Endothelial cell (in vitro differentiated cells): Measurements from ENCODE around the gene CLDN14. TPM values are rescaled to one million over a fixed set of nuclear protein-coding genes. Genes with fewer than 3 reads are reported as not detected.
A peak's percentile ranks its signal among the peaks of the same experiment; 100 is the strongest.

Source experiments
- DNase-seq: peaks from one replicate; pipeline ENCODE4 v3.0.0; 2021; ENCODE audit warnings: low spot score
- H3K27ac Mint-ChIP-seq: one replicate; pipeline ENCODE4 v1.8.0; 2021; ENCODE audit warnings: mixed read lengths, inconsistent platforms; ENCODE audit not compliant: unreplicated experiment
- H3K27me3 Mint-ChIP-seq: one replicate; pipeline ENCODE4 v1.8.0; 2021; ENCODE audit warnings: mild to moderate bottlenecking, moderate library complexity, mixed read lengths, inconsistent platforms; ENCODE audit not compliant: unreplicated experiment
- H3K36me3 Mint-ChIP-seq: one replicate; pipeline ENCODE4 v1.8.0; 2021; ENCODE audit warnings: mild to moderate bottlenecking, low read depth, mixed read lengths, inconsistent platforms; ENCODE audit not compliant: unreplicated experiment
- H3K4me1 Mint-ChIP-seq: one replicate; pipeline ENCODE4 v1.8.0; 2021; ENCODE audit warnings: mild to moderate bottlenecking, mixed read lengths, inconsistent platforms; ENCODE audit not compliant: unreplicated experiment
- H3K4me3 Mint-ChIP-seq: one replicate; pipeline ENCODE4 v1.8.0; 2021; ENCODE audit warnings: mild to moderate bottlenecking, mixed read lengths, inconsistent platforms; ENCODE audit not compliant: unreplicated experiment
- H3K9me3 Mint-ChIP-seq: one replicate; pipeline ENCODE4 v1.8.0; 2021; ENCODE audit warnings: mixed read lengths, inconsistent platforms; ENCODE audit not compliant: unreplicated experiment
- total RNA-seq: library from RNA; stranded (reverse); fragmentation: NEBNext Ultra II Directional; extraction: Animal tissue kit (Norgen Biotek cat#: 25700); gene quantifications from one replicate; pipeline ENCODE4 v1.2.1, GENCODE V29; 2021; ENCODE audit not compliant: unreplicated experiment
- TF ChIP-seq, protein P1 (sequence below): fragments of 200-600 bp; sonication (generic); IDR thresholded peaks from one replicate; pipeline ENCODE4 v1.5.0; 2021; ENCODE audit warnings: antibody characterized with exemption; ENCODE audit not compliant: unreplicated experiment

The CLDN14 gene
- total RNA-seq, 1 donor from 2014 or later = not detected

DNA sequence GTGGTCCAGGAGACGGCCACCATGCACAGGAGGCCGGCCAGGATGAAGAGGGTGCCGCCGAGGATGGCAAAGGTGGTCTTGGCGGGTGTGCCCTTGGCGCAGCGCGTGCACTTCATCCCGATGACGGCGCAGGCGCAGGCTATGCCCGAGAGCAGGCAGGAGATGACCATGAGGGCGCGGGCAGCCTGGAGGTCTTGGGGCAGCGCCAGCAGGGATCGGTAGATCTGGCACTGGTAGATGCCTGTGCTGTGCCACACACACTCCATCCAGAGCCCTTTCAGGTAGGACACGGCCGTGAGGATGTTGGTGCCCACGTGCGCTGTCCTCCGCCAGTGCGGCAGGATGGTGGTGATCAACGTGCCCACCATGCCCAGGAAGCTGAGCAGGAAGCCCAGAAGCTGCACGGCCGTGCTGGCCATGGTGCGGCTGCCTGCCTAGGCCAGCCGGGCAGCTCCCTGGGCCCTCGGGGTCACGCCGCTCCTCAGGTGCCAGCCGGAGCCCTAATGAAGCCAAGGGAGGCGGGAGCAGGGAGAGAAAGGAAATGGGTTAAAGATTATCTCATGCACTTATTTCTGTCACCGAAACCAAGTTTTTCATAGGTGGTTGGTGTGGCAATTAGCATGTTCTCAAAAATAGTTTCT is 18.5 kb downstream of the CLDN14 start:
- Mint-ChIP-seq H3K27me3 (peaks cover 13% of the 10 kb centered on the region), H3K36me3 (peaks cover 4% of the 10 kb centered on the region), H3K9me3 (no peaks in the 10 kb centered on the region), H3K4me3 (no peak overlapping the region), H3K27ac (no peak overlapping the region), H3K4me1 (peaks cover 46% of the 10 kb centered on the region)
- TF ChIP-seq, protein P1, sequence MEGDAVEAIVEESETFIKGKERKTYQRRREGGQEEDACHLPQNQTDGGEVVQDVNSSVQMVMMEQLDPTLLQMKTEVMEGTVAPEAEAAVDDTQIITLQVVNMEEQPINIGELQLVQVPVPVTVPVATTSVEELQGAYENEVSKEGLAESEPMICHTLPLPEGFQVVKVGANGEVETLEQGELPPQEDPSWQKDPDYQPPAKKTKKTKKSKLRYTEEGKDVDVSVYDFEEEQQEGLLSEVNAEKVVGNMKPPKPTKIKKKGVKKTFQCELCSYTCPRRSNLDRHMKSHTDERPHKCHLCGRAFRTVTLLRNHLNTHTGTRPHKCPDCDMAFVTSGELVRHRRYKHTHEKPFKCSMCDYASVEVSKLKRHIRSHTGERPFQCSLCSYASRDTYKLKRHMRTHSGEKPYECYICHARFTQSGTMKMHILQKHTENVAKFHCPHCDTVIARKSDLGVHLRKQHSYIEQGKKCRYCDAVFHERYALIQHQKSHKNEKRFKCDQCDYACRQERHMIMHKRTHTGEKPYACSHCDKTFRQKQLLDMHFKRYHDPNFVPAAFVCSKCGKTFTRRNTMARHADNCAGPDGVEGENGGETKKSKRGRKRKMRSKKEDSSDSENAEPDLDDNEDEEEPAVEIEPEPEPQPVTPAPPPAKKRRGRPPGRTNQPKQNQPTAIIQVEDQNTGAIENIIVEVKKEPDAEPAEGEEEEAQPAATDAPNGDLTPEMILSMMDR = no peak
- no peak for DNase-seq

GRCh38 chr21:36460866-36461265 is 19.1 kb downstream of the CLDN14 start:
- Mint-ChIP-seq H3K4me3 (peak overlapping the region; percentile 4), H3K9me3 (no peaks in the 10 kb centered on the region), H3K27me3 (peaks cover 15% of the 10 kb centered on the region), H3K27ac (peak overlapping the region; percentile 84), H3K4me1 (peaks cover 51% of the 10 kb centered on the region), H3K36me3 (peaks cover 4% of the 10 kb centered on the region)
- DNase-seq = no peak
- TF ChIP-seq, protein P1 = no peak

- peaks cover 11% of the 10 kb centered on the region for H3K27me3 Mint-ChIP-seq
- H3K27ac Mint-ChIP-seq = no peak overlapping the region
- peaks cover 56% of the 10 kb centered on the region for H3K4me1 Mint-ChIP-seq
- H3K9me3 Mint-ChIP-seq = no peaks in the 10 kb centered on the region
- no peak overlapping the region for H3K4me3 Mint-ChIP-seq
- no peak for DNase-seq
- TF ChIP-seq, protein P1 = no peak
- peaks cover 3% of the 10 kb centered on the region for H3K36me3 Mint-ChIP-seq
Measured at GRCh38 chr21:36459098-36459497, 20.8 kb downstream of the CLDN14 start.

DNA sequence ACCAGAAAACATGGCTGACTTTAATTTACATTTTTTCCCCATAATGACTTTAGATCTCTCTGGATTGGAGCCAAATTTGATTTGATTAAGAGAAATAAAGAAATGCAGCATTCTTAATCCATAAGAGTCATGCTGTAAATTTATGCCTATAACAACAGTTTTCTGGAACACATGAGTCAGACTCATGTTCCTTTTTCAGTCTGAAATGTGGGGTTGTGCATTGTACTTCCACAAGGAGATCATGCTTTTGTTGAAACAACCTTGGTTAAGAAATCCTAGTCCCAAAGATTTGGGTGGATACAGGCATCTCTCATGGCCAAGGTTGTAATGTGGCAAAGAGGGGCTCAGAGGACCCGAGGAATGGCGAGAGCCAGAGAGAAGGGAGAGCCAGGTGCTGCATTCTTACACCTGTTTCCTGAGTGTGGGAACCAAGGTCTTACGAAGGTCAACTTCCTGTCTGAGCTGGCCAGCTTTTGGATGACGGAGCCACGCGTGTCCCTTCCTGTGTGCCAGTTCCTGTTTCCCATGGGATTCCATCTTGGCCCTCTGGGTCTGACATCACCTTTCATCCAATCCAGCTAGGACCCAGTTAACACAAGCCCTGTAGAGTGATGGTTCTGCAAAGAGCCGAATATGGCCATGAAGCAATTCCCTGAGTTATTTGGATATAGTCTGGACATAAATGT is 23.1 kb downstream of the CLDN14 start:
- no peaks in the 10 kb centered on the region for H3K36me3 Mint-ChIP-seq
- H3K27ac Mint-ChIP-seq = peak overlapping the region; percentile 76
- peaks cover 49% of the 10 kb centered on the region for H3K4me1 Mint-ChIP-seq
- no peak overlapping the region for H3K4me3 Mint-ChIP-seq
- peak; percentile 43 for DNase-seq
- H3K27me3 Mint-ChIP-seq = peaks cover 11% of the 10 kb centered on the region
- no peaks in the 10 kb centered on the region for H3K9me3 Mint-ChIP-seq
- TF ChIP-seq, protein P1 = no peak

GRCh38 chr21:36454706-36455105 is 25.2 kb downstream of the CLDN14 start:
- H3K4me3 Mint-ChIP-seq = no peak overlapping the region
- peaks cover 2% of the 10 kb centered on the region for H3K27me3 Mint-ChIP-seq
- peaks cover 35% of the 10 kb centered on the region for H3K4me1 Mint-ChIP-seq
- DNase-seq = no peak
- H3K27ac Mint-ChIP-seq = peak overlapping the region; percentile 79
- H3K9me3 Mint-ChIP-seq = no peaks in the 10 kb centered on the region
- TF ChIP-seq, protein P1 = no peak
- peaks cover 4% of the 10 kb centered on the region for H3K36me3 Mint-ChIP-seq
